Endodermal cell (in vitro differentiated cells): ENCODE data around the gene TMEM38B. TPM values are rescaled to one million over a fixed set of nuclear protein-coding genes. Genes with fewer than 3 reads are reported as not detected.
"Not testable (repeated sequence)": the region's sequence is repeated elsewhere in the genome, so short reads cannot be mapped to it uniquely, and the experiment has no call there.

ENCODE experiments used
- DNase-seq: peaks from one replicate; pipeline ENCODE4 v3.0.0-alpha.2; 2017
- H3K27ac ChIP-seq: 2 replicates; pipeline ENCODE4 v1.5.1; 2013; ENCODE audit warnings: mild to moderate bottlenecking, low read depth, low read length, moderate library complexity
- H3K27me3 ChIP-seq: 2 replicates; pipeline ENCODE4 v1.6.1; 2013; ENCODE audit warnings: mild to moderate bottlenecking, low read length, moderate library complexity; ENCODE audit not compliant: insufficient read depth, control insufficient read depth, poor library complexity, severe bottlenecking
- H3K36me3 ChIP-seq: 2 replicates; pipeline ENCODE4 v1.7.0; 2013; ENCODE audit warnings: mild to moderate bottlenecking, low read length, moderate library complexity; ENCODE audit not compliant: control insufficient read depth, insufficient read depth
- H3K4me1 ChIP-seq: one replicate; pipeline ENCODE4 v1.7.0; 2013; ENCODE audit warnings: low read length; ENCODE audit not compliant: control insufficient read depth, insufficient read depth
- H3K4me3 ChIP-seq: 2 replicates; pipeline ENCODE4 v1.5.1; 2013; ENCODE audit warnings: mild to moderate bottlenecking, low read length, moderate library complexity
- H3K9ac ChIP-seq: 2 replicates; pipeline ENCODE4 v1.6.1; 2013; ENCODE audit warnings: mild to moderate bottlenecking, low read length, moderate library complexity; ENCODE audit not compliant: poor library complexity, severe bottlenecking; ENCODE audit errors: extremely low read depth
- H3K9me3 ChIP-seq: 2 replicates; pipeline ENCODE4 v1.6.1; 2013; ENCODE audit warnings: mild to moderate bottlenecking, low read length, moderate library complexity; ENCODE audit not compliant: control insufficient read depth
- H3K27ac Mint-ChIP-seq: 2 replicates; pipeline ENCODE4 v1.8.0; 2020; ENCODE audit warnings: mixed read lengths
- H3K27me3 Mint-ChIP-seq: 2 replicates; pipeline ENCODE4 v1.8.0; 2021; ENCODE audit warnings: mild to moderate bottlenecking, mixed read lengths; ENCODE audit not compliant: insufficient read depth
- H3K36me3 Mint-ChIP-seq: 2 replicates; pipeline ENCODE4 v1.8.0; 2020; ENCODE audit warnings: low read depth, mixed read lengths
- H3K4me1 Mint-ChIP-seq: 2 replicates; pipeline ENCODE4 v1.8.0; 2020; ENCODE audit warnings: mixed read lengths
- H3K4me3 Mint-ChIP-seq: 2 replicates; pipeline ENCODE4 v1.8.0; 2020; ENCODE audit warnings: mild to moderate bottlenecking, moderate library complexity, mixed read lengths
- H3K9me3 Mint-ChIP-seq: 2 replicates; pipeline ENCODE4 v1.8.0; 2020; ENCODE audit warnings: mild to moderate bottlenecking, mixed read lengths
- WGBS, 2 experiments: methylation state at CpG; one replicate each; pipeline versions ENCODE4 v1.1.5 to v1.1.7; 2013; ENCODE audit warnings: missing lambda C conversion rate in 2 of 2, mixed read lengths in 1 of 2; ENCODE audit not compliant: insufficient coverage in 1 of 2, insufficient read length in 1 of 2; 5-methylcytosine and 5-hydroxymethylcytosine counted together
- total RNA-seq, 2 donors: library from RNA; stranded (reverse); fragmentation: NEBNext Ultra II Directional in 1 of 2; extraction: Animal tissue kit (Norgen Biotek cat#: 25700) in 1 of 2; gene quantifications; 2 replicates in 1 of 2; 3 replicates in 1 of 2; pipeline ENCODE4 v1.2.1, GENCODE V29; 2021
- TF ChIP-seq, protein P1 (sequence below): fragments of 200-600 bp; sonication (generic); conservative IDR thresholded peaks from 2 replicates; pipeline ENCODE4 v1.5.0; 2021; ENCODE audit warnings: antibody characterized with exemption, mild to moderate bottlenecking

Gene TMEM38B
- total RNA-seq, 2 donors from 2014 or later: 24.7 to 48.0 TPM

DNA sequence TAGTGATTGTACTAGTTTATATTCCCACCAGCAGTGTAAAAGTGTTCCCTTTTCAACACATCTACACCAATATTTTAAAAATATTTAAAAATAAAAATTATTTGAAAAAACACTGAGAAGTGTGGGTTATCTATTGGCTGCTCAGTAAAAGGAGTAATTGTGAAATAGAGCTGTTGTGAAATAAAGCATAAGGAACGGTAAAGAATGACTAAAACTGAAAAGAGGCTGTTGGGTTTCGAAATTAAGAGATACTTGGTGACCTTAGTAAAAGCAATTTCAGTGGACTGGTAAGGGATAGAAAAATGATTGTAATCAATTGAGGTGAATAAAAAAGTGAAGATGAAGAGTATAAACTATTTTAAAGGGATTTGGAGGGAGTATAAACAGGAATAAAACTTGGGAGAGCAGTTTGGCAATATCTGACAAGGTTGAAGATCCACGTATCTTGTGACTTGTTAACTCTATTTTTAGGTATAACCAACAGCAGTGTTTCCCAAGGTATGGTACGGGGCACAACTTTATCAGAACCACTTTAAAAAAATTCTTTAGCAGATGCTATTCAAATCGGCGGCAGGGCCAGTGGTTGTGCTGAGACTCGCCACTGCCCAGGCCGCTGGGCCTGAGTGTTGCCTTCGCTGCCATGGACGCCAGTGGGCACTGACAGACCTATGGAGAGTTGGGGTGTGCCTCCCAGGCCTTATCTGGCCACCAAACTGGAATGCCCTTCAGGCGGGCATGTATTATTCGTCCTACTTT, 63.3 kb downstream of the TMEM38B start:
- whole genome bisulfite sequencing, 2 experiments: 93 to 97% methylated on average over 11 to 12 of the region's 12 CpGs
- Histone ChIP-seq H3K4me3 (no peak overlapping the region), H3K27me3 (no peaks in the 10 kb centered on the region), H3K36me3 (peaks cover 2% of the 10 kb centered on the region), H3K4me1 (no peaks in the 10 kb centered on the region), H3K9me3 (peaks cover 16% of the 10 kb centered on the region), H3K9ac (no peak overlapping the region), H3K27ac (no peak overlapping the region)
- peaks cover 18% of the 10 kb centered on the region for H3K9me3 Mint-ChIP-seq
- TF ChIP-seq, protein P1, sequence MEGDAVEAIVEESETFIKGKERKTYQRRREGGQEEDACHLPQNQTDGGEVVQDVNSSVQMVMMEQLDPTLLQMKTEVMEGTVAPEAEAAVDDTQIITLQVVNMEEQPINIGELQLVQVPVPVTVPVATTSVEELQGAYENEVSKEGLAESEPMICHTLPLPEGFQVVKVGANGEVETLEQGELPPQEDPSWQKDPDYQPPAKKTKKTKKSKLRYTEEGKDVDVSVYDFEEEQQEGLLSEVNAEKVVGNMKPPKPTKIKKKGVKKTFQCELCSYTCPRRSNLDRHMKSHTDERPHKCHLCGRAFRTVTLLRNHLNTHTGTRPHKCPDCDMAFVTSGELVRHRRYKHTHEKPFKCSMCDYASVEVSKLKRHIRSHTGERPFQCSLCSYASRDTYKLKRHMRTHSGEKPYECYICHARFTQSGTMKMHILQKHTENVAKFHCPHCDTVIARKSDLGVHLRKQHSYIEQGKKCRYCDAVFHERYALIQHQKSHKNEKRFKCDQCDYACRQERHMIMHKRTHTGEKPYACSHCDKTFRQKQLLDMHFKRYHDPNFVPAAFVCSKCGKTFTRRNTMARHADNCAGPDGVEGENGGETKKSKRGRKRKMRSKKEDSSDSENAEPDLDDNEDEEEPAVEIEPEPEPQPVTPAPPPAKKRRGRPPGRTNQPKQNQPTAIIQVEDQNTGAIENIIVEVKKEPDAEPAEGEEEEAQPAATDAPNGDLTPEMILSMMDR: no peak
- H3K27ac Mint-ChIP-seq: no peak overlapping the region
- no peak overlapping the region for H3K4me3 Mint-ChIP-seq
- no peaks in the 10 kb centered on the region for H3K4me1 Mint-ChIP-seq
- peaks cover 9% of the 10 kb centered on the region for H3K36me3 Mint-ChIP-seq
- H3K27me3 Mint-ChIP-seq: no peaks in the 10 kb centered on the region
- no peak for DNase-seq

DNA sequence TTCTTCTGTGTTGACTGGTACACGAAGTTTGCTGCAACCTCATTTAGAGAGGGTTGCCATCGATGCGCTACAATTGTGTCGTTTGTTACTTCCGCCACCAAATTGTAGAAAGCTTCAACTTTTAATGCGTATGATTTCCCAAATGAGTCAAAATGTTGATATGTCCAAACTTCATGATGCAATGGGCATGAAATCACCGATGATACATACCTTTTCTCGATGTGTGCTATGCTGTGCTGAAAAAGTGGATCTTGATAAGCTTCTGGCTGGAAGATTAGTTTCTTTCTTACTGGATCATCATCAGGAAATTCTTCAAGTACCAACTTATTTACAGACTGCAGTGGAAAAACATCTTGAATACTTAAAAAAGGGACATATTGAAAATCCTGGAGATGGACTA, 65.7 kb downstream of the TMEM38B start:
- no peaks in the 10 kb centered on the region for H3K4me1 ChIP-seq
- Mint-ChIP-seq H3K36me3 (no peaks in the 10 kb centered on the region), H3K27me3 (no peaks in the 10 kb centered on the region), H3K4me1 (no peaks in the 10 kb centered on the region), H3K9me3 (no peaks in the 10 kb centered on the region), H3K4me3 (no peak overlapping the region), H3K27ac (no peak overlapping the region)
- TF ChIP-seq, protein P1: no peak
- H3K27ac ChIP-seq: no peak overlapping the region
- no peaks in the 10 kb centered on the region for H3K9me3 ChIP-seq
- no peak overlapping the region for H3K9ac ChIP-seq
- no peak for DNase-seq
- no peaks in the 10 kb centered on the region for H3K36me3 ChIP-seq
- no peak overlapping the region for H3K4me3 ChIP-seq
- 94 to 97% methylated on average over 7 to 8 of the region's 8 CpGs for WGBS, 2 experiments
- H3K27me3 ChIP-seq: no peaks in the 10 kb centered on the region

DNA sequence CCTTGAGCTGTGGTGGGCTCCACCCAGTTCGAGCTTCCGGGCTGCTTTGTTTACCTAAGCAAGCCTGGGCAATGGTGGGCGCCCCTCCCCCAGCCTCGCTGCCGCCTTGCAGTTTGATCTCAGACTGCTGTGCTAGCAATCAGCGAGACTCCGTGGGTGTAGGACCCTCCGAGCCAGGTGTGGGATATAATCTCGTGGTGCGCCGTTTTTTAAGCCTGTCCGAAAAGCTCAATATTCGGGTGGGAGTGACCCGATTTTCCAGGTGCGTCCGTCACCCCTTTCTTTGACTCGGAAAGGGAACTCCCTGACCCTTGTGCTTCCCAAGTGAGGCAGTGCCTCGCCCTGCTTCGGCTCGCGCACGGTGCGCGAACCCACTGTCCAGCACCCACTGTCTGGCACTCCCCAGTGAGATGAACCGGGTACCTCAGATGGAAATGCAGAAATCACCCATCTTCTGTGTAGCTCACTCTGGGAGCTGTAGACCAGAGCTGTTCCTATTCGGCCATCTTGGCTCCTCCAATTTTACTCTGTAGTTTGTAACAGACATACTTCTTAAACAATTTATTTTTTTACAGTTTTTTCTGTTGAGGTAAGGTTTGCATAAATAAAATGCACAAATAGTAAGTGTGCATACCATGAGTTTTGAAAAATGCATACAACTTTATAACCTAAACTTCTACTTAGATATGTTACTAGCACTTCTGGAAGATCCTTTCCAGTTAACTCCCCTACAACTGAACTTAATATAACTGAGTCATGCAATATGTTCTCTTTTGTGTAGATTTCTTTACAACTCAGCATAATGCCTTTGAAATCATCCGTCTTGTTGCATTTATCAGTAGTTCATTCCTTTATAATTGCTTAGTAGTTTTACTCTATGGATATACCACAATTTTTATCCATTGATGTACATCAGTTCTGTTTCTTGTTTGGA, 88.5 kb downstream of the TMEM38B start:
- H3K27me3 Mint-ChIP-seq, H3K4me3 ChIP-seq, H3K4me1 Mint-ChIP-seq, H3K36me3 ChIP-seq, H3K4me1 ChIP-seq, H3K27ac ChIP-seq, H3K27me3 ChIP-seq, H3K9me3 ChIP-seq, H3K9ac ChIP-seq: not testable (repeated sequence)
- peak overlapping the region; percentile 99 for H3K27ac Mint-ChIP-seq
- peaks cover 47% of the 10 kb centered on the region for H3K9me3 Mint-ChIP-seq
- peak; percentile 51 for DNase-seq
- 78 to 82% methylated on average over 18 to 22 of the region's 27 CpGs for WGBS, 2 experiments
- H3K36me3 Mint-ChIP-seq: peaks cover 17% of the 10 kb centered on the region
- peak overlapping the region; percentile 76 for H3K4me3 Mint-ChIP-seq
